HG03520 (cell line): ENCODE data around the gene PRICKLE4.

Experiments used
- ATAC-seq: cut with Tn5 transposase; IDR thresholded peaks from one replicate; pipeline ENCODE4 v1.9.1; 2021; ENCODE audit warnings: mild to moderate bottlenecking, moderate library complexity; ENCODE audit not compliant: unreplicated experiment

The PRICKLE4 gene

GRCh38 chr6:41780551-41781365 lies at the start of gene PRICKLE4:
Gene PRICKLE4 (plus strand): TSS chr6:41780782. CDS start chr6:41783474, 2,692 bp downstream.
- ATAC-seq, result no peak

GRCh38 chr6:41731561-41732086 lies 49.0 kb upstream of the PRICKLE4 start:
- ATAC-seq, result no peak

GRCh38 chr6:41732149-41732548 lies 48.4 kb upstream of the PRICKLE4 start:
- no peak for ATAC-seq

- no peak for ATAC-seq
Observed at GRCh38 chr6:41732591-41733359, 47.8 kb upstream of the PRICKLE4 start.

GRCh38 chr6:41733360-41733706 lies 47.2 kb upstream of the PRICKLE4 start:
- ATAC-seq, result no peak

- peak; percentile 37 for ATAC-seq
Observed at GRCh38 chr6:41733707-41734665, 46.6 kb upstream of the PRICKLE4 start.

GRCh38 chr6:41734666-41735426 lies 45.7 kb upstream of the PRICKLE4 start:
- peak; percentile 15 for ATAC-seq

GRCh38 chr6:41735427-41736185 lies 45.0 kb upstream of the PRICKLE4 start, which contains the start of gene TFEB:
Gene TFEB (minus strand): TSS chr6:41735608. CDS start chr6:41691213, 44,395 bp downstream.
- peak; percentile 44 for ATAC-seq

- no peak for ATAC-seq
Observed at GRCh38 chr6:41736186-41736733, 44.3 kb upstream of the PRICKLE4 start.

GRCh38 chr6:41736800-41737555 lies 43.6 kb upstream of the PRICKLE4 start:
- ATAC-seq, result no peak

- no peak for ATAC-seq
Observed at GRCh38 chr6:41737591-41738130, 42.9 kb upstream of the PRICKLE4 start.

GRCh38 chr6:41739041-41739440 lies 41.5 kb upstream of the PRICKLE4 start:
- no peak for ATAC-seq

- no peak for ATAC-seq
Observed at GRCh38 chr6:41740366-41741162, 40.0 kb upstream of the PRICKLE4 start.

GRCh38 chr6:41741625-41742490 lies 38.7 kb upstream of the PRICKLE4 start:
- ATAC-seq, result no peak

- ATAC-seq, result no peak
Observed at GRCh38 chr6:41743406-41744235, 37.0 kb upstream of the PRICKLE4 start.
